Inferior parietal cortex (tissue), 1 donor: ENCODE data around the gene TUT1.
"Not testable (repeated sequence)": the region's sequence is repeated elsewhere in the genome, so short reads cannot be mapped to it uniquely, and the experiment has no call there.

Experiments
- DNase-seq: peaks from one replicate; pipeline ENCODE4 v3.0.0-alpha.2; 2016; ENCODE audit errors: extremely low spot score

The TUT1 gene, protein sequence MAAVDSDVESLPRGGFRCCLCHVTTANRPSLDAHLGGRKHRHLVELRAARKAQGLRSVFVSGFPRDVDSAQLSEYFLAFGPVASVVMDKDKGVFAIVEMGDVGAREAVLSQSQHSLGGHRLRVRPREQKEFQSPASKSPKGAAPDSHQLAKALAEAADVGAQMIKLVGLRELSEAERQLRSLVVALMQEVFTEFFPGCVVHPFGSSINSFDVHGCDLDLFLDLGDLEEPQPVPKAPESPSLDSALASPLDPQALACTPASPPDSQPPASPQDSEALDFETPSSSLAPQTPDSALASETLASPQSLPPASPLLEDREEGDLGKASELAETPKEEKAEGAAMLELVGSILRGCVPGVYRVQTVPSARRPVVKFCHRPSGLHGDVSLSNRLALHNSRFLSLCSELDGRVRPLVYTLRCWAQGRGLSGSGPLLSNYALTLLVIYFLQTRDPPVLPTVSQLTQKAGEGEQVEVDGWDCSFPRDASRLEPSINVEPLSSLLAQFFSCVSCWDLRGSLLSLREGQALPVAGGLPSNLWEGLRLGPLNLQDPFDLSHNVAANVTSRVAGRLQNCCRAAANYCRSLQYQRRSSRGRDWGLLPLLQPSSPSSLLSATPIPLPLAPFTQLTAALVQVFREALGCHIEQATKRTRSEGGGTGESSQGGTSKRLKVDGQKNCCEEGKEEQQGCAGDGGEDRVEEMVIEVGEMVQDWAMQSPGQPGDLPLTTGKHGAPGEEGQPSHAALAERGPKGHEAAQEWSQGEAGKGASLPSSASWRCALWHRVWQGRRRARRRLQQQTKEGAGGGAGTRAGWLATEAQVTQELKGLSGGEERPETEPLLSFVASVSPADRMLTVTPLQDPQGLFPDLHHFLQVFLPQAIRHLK

DNA sequence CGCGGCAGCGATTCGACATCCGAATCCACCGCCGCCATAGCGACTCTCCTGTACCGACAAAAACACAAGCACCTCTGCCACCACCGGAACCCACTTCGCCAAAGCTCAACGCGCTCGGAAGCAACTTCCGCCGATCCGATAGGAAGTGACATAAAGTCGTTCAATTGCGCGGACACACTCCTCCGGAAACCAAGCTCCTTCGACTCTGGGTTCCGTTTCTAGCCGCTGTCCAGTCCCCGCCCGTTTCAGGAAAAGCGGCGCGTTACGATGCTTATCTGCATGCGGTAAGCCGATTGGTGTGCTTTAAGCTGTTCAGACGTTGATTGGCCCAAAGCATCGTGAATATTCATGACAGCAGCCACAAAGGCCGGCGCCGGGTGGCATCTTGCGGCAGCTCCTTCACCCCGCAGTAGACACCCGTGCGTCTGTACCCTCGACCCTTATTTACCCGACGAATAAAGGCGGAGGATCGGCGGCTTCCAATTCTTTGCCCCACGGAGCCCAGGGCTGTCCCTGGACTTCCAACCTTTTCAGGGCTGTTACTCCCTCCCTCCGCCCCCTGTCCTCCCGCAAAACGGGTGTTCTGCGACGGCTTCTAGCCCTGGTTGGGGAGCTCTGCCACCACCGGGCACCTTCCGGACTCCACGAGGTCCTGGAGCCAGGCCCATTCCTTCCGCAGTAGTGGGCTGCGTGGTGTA is at the start of gene TUT1:
TUT1 (minus strand) TSS at position 76 of the 698 bp plus-strand sequence; CDS start at position 38, 38 bp downstream.
- peak; percentile 99 for DNase-seq

GRCh38 chr11:62632492-62632891 is 41.2 kb upstream of the TUT1 start:
- no peak for DNase-seq

DNA sequence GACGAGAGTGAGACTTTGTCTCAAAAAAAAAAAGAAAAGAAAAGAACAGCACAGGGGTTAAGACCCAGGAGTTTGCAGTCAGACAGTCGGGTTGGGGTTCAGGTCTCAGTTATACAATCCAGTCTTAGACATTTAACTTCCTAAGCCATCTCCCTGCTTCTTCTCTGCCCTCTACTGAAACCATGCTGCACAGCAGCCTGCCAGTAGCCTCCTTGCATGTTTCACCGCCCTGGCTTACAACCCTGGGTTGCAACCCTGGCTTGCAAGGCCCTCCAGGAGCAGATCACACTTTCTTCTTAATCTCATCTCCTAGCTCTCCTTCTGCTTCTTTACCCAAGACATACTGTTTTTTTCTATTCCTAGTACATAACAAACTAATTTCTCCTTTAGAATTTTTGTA is 36.4 kb upstream of the TUT1 start:
- no peak for DNase-seq

- no peak for DNase-seq
Observed at GRCh38 chr11:62622476-62623089, 31.3 kb upstream of the TUT1 start.

DNA sequence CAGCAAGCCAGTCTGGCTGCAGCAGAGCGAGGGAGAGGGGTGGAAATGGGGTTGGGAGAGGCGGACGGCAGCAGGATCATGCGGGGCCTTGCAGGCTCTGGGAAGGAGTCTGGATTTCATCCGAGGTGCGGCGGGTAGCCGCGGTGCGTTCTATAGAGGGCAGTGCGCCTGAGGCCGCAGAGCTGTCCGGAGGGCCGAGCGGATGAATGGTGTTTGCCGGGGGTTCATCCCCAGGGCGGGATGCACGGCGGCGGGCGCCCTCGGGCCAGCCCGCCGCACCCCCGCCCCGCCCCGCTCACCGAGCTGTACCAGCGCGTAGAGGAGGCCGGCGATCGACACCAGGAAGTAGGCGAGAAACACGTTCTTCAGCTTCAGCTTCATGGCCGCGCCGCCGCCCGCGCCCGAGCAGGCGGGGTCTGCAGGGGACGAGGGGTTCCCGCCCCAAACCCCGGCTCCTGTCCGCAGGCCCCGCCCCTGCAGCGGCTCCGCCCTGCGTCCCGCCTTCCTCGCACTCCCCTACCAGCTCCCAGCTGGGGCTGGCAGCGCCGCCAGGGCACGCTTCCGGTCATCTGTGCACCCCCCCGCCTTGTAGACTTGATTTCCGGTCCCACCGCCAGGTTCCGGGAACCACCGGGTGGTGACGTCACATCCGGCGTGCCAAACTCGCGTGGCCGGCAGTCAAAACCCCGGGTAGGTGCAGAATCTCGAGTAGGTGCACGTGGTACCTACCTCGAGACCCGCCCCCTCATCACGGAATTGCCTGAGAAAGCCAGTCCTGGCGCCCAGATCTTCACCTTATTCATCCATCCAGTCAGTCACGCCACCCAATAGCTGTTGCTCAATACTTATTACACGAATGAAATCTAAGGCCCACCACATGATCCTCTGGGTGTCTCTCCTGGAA is 30.5 kb upstream of the TUT1 start, which contains the start of gene B3GAT3:
B3GAT3 (minus strand) TSS at position 420 of the 904 bp plus-strand sequence; CDS start at position 381, 39 bp downstream.
- peak; percentile 97 for DNase-seq

GRCh38 chr11:62621027-62621566 is 29.8 kb upstream of the TUT1 start:
- no peak for DNase-seq

- not testable (repeated sequence) for DNase-seq
Observed at GRCh38 chr11:62616957-62617356, 25.6 kb upstream of the TUT1 start.

- DNase-seq, result no peak
Observed at GRCh38 chr11:62615521-62615920, 24.2 kb upstream of the TUT1 start.

DNA sequence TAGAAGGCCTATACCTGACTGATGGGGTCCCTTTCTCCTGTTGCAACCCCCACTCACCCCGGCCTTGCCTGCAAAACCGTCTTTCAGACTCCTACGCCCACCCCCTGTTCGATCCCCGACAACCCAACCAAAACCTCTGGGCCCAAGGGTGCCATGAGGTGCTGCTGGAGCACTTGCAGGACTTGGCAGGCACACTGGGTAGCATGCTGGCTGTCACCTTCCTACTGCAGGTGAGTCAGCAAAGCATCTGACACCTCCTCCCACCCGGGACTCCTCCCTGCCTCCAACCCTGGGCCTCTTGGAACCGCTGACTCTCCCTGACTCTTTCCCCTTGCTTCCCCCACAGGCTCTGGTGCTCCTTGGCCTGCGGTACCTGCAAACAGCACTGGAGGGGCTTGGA is 23.0 kb upstream of the TUT1 start:
- no peak for DNase-seq

GRCh38 chr11:62613291-62613778 is 22.0 kb upstream of the TUT1 start:
- DNase-seq, result no peak

DNA sequence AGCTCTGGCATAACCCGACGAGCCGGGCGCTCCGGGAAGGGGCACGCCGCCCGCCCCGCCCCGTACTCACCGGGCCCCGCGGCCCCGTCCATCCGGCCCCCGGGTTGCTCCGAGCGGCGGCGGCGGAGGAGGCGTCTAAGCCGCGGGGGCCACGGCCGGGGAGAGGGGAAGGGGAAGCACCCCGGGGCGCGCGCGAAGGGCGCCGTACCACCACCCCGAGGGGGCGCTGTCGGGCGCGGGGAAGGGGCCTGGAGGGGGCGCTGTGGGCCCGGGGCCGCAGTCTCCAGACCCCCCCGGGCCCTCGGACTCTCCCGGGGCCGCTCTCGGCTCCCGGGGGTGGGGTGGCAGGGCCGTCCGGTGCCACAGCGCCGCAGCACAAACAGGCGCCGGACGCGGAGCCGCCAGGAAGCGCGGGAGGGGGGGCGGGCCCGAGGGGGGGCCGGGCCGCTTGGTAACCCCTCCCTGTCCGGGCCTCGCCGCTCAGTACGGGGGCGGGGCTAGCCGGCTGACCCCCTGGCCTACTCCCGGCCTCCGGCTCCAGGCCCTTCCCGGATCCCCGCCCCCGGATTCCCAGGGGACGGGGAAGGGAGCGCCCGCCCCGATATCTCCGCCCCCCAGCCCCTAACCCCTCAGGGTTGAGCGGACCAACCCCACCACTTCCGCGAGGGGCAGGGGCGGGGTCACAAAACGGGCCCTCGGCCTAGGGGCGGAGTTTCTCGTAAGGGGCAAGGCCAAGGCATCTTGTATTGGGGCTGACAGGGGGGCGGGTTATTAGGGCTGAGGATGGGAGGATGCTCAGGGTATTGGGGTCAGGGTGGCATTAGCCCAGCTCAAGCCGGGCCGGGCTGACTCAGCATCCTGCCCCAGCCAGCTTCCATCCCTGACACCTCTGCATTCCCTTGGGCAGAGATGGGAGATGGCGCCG is 21.3 kb upstream of the TUT1 start, which contains the start of the genes EML3 and ROM1:
EML3 (minus strand) TSS at position 410 of the 925 bp plus-strand sequence; CDS start at position 92, 318 bp downstream.
ROM1 (plus strand) TSS at position 892 of the 925 bp plus-strand sequence; CDS start at position 917, 25 bp downstream.
- peak; percentile 58 for DNase-seq

- no peak for DNase-seq
Observed at GRCh38 chr11:62611705-62612365, 20.5 kb upstream of the TUT1 start.

DNA sequence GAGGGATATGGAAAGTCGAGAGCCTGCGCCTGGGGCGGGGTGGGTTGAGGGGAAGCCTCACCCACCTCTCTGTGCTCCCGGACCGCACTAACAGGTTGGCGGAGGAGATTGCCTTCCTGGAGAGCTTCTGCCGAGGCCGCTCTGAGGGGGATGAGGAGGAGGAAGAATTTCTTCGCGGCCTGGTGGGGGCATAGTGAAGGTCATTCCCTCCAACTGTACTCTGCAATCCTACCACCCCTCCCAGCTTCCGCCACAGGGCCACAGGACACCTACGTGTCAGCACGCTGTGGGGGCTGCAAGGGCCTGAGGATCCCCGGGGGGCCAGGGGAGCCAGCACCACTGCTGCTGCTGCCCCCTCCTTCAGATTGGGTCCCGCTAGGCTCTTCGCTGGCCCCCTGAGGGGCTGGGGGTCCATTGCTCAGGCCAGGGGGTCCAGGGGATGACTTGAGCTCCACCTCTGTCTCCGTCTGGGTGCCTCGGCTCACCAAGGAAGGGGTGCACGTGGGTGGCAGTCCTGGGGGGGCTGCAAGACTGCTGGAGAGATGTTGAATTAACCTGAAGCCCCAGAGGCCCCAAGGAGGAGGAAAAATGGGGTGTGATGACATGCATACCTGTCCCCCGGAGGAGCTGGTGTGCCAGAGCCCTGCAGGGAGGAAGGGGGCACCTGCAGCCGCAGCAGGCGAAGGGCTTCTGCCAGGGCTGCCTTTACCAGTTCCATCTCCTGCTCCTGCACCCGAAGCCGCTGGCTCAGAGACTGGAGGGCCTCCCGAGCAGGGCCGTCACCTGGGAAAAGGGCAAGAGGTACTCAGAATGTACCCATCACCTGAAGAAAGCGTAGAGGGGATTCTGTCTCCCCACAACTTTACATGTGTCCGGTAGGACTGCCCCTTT is 19.7 kb upstream of the TUT1 start:
- DNase-seq, result no peak

- DNase-seq, result no peak
Observed at GRCh38 chr11:62610403-62610802, 19.1 kb upstream of the TUT1 start.

DNA sequence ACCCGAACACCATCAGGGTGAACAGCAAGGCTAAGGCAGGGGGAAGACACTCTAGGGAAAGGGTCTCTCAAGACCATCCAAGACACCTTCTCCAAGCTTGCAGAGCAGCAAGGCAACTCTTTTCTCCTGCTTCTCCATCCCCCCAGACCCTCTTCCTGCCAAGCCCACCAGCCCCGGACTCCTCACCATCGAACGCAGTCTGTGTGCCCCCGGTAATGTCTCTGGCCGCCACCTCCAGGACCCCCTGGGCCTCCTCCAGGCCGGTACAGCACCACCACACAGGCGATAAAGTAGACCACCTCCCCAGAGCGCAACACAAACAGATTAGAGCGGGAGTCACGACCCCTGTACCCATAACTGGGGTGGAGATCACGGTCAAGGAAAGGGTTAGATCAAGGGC is 17.5 kb upstream of the TUT1 start:
- no peak for DNase-seq

DNA sequence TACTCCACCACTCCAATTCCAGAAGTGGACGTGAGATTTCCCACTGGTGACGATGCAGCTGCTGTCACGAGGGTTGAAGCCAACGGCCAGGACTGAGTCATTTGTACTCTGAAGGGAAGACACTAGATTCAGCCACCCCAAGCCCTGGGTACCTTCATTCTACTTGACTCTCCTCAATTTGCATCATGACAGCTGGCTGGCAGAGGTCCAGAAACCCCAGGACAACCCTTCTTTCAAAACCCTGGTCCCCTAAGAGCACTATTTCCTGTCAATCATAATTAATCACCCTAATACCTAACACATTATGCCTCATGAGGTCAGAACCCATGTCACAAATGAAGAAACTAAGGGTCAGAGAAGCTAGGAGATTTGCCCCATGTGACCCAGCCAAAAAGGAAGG is 16.4 kb upstream of the TUT1 start:
- no peak for DNase-seq

DNA sequence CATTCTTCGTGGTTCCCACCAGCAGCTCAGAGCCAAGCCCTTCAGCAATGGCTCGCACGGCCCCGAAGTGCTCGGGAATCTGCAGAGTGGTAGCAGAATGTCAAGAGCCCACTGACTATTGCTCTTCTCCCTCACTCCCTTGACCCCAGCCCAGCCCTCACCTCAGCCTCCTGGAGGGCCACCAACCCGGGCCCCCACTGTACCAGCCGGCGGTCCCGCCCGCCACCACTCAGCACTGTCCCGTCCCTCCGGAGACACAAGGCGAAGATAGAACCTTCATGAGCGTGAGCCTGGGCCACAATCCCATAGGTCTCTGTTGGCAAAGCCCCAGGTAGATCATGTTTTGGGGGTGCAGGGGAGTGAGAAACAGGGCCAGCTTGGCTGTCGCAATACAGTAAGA is 14.6 kb upstream of the TUT1 start:
- DNase-seq, result no peak
